ENCODE measurements around the gene TRIOBP. TPM values are rescaled to one million over a fixed set of nuclear protein-coding genes. Genes with fewer than 3 reads are reported as not detected.
A peak's percentile ranks its signal among the peaks of the same experiment; 100 is the strongest.

TRIOBP gene
- total RNA-seq, 2 experiments from 2014 or later: 31.1 to 31.6 TPM

DNA sequence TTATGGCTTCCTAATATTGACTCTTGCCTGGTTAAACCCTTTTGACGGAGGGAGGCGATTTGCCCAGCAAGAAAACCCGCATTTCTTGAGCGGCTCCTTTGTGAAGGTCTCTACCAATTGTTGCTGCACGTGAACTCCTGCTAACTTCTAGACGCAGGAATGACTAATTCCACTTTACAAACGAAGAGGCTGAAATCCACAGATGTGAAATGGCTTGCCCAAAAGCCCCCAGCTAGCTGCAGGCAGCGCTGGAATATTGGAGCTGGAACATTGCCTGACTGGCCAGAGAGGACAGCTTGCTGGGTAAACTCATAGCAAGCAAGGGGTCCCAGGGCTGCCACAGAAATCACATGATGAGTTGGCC, 111.4 kb downstream of the TRIOBP start:
- Histone ChIP-seq H4K20me1 (ENCODE audit: insufficient read depth, low read length) (no peaks in the 10 kb centered on the region), H2AFZ (ENCODE audit: low read length) (peak overlapping the region; percentile 81), H3K27ac (ENCODE audit: low read depth, low read length, poor library complexity, severe bottlenecking) (no peak overlapping the region), H3K36me3 (ENCODE audit: insufficient read depth, low read length) (no peaks in the 10 kb centered on the region), H3K9me2 (ENCODE audit: insufficient read depth, low read length) (no peaks in the 10 kb centered on the region), H3K9me3 (ENCODE audit: low read length) (no peaks in the 10 kb centered on the region), H3K4me3 (ENCODE audit: low read depth, low read length, poor library complexity, severe bottlenecking) (peak overlapping the region; percentile 72), H3K4me1 (ENCODE audit: insufficient read depth, low read length, poor library complexity, severe bottlenecking) (peaks cover 14% of the 10 kb centered on the region), H3K79me2 (ENCODE audit: insufficient read depth, low read depth, low read length) (no peaks in the 10 kb centered on the region), H3K4me2 (ENCODE audit: low read length) (peak overlapping the region; percentile 74)
- intact Hi-C loops (cut with micrococcal nuclease; ENCODE audit: unreplicated experiment): loop anchor here (5.0 kb wide), 1 partner anchor 61 kb away; no protein-coding TSS in a partner anchor
- BruUV-seq (replicated peaks): TSS peak; percentile 85
- no peak for DNase-seq (ENCODE audit: low spot score)
- ChIA-PET POLR2A (interaction anchor here (0.6 to 1.2 kb wide), 6 partner anchors 15 to 475 kb away, joined by 3 to 7 read pairs (median 4); no protein-coding TSS in a partner anchor), CTCF (ENCODE audit: unreplicated experiment) (no interaction called here)
- no peak for TF ChIP-seq EZH2phosphoT487 (IDR thresholded peaks at IDR 0.05; ENCODE audit: borderline replicate concordance, low read depth, low read length)
- TF ChIP-seq, protein P1, sequence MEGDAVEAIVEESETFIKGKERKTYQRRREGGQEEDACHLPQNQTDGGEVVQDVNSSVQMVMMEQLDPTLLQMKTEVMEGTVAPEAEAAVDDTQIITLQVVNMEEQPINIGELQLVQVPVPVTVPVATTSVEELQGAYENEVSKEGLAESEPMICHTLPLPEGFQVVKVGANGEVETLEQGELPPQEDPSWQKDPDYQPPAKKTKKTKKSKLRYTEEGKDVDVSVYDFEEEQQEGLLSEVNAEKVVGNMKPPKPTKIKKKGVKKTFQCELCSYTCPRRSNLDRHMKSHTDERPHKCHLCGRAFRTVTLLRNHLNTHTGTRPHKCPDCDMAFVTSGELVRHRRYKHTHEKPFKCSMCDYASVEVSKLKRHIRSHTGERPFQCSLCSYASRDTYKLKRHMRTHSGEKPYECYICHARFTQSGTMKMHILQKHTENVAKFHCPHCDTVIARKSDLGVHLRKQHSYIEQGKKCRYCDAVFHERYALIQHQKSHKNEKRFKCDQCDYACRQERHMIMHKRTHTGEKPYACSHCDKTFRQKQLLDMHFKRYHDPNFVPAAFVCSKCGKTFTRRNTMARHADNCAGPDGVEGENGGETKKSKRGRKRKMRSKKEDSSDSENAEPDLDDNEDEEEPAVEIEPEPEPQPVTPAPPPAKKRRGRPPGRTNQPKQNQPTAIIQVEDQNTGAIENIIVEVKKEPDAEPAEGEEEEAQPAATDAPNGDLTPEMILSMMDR (conservative IDR thresholded peaks at IDR 0.05; ENCODE audit: low read length): no peak

DNA sequence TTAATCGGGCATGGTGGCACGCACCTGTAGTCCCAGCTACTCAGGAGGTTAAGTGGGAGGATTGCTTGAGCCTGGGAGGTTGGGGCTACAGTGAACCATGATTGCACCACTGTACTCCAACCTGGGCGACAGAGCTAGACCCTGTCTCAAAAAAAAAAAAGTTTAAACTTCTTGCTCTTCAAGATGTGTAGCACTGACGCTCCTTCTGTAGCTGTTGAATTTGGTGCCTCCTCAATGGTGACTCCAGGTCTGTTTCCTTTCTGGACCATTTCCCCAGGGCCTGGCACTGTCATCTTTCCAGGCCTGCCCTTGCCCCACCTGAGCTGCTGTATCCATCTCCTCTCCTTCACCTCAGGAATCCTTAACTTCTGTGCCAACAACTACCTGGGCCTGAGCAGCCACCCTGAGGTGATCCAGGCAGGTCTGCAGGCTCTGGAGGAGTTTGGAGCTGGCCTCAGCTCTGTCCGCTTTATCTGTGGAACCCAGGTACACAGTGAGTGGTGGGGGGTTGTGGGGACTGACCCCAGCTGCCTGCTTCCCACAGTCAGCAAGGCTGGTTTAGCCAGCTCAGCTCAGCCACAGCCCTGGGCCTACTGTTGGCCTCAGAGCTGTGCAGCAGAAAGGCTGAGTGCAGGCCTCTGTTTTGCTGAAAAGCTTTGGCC, 113.0 kb downstream of the TRIOBP start:
- TF ChIP-seq, protein P1 (conservative IDR thresholded peaks at IDR 0.05; ENCODE audit: low read length): no peak
- no peak for TF ChIP-seq EZH2phosphoT487 (IDR thresholded peaks at IDR 0.05; ENCODE audit: borderline replicate concordance, low read depth, low read length)
- no peaks in the 10 kb centered on the region for H4K20me1 ChIP-seq (ENCODE audit: insufficient read depth, low read length)
- no peak overlapping the region for H3K4me3 ChIP-seq (ENCODE audit: low read depth, low read length, poor library complexity, severe bottlenecking)
- BruUV-seq (replicated peaks): no TSS peak
- H3K4me1 ChIP-seq (ENCODE audit: insufficient read depth, low read length, poor library complexity, severe bottlenecking): peaks cover 14% of the 10 kb centered on the region
- POLR2A ChIA-PET: interaction anchor here (0.7 kb wide), 1 partner anchor 38 kb away, joined by 3 read pairs; no protein-coding TSS in a partner anchor
- H3K9me3 ChIP-seq (ENCODE audit: low read length): no peaks in the 10 kb centered on the region
- intact Hi-C loops (cut with micrococcal nuclease; ENCODE audit: unreplicated experiment): loop anchor here (5.0 kb wide), 1 partner anchor 63 kb away; no protein-coding TSS in a partner anchor
- no peak overlapping the region for H3K4me2 ChIP-seq (ENCODE audit: low read length)
- H3K9me2 ChIP-seq (ENCODE audit: insufficient read depth, low read length): no peaks in the 10 kb centered on the region
- CTCF ChIA-PET (ENCODE audit: unreplicated experiment): no interaction called here
- no peak overlapping the region for H2AFZ ChIP-seq (ENCODE audit: low read length)
- H3K36me3 ChIP-seq (ENCODE audit: insufficient read depth, low read length): peaks cover 2% of the 10 kb centered on the region; the same call in 1 of the 2 replicates
- no peaks in the 10 kb centered on the region for H3K79me2 ChIP-seq (ENCODE audit: insufficient read depth, low read depth, low read length)
- H3K27ac ChIP-seq (ENCODE audit: low read depth, low read length, poor library complexity, severe bottlenecking): no peak overlapping the region
- DNase-seq (ENCODE audit: low spot score): no peak

DNA sequence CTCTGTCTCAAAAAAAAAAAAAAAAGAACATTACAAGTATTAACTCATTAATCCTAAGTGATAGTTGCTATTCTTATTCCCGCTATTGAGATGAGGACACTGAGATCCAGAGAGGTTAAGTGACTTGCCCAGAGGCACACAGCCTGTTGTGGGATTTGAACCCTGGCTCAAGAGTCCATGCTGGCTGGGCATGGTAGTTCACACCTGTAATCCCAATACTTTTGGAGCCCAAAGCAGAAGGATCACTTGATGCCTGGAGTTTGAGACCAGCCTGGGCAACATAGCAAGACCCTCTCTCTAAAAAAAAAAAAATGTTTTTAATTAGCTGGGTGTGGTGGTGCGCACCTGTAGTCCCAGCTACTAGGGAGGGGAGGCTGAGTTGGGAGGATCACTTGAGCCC, 115.0 kb downstream of the TRIOBP start:
- Histone ChIP-seq H2AFZ (ENCODE audit: low read length) (no peak overlapping the region), H3K79me2 (ENCODE audit: insufficient read depth, low read depth, low read length) (no peaks in the 10 kb centered on the region), H3K27ac (ENCODE audit: low read depth, low read length, poor library complexity, severe bottlenecking) (no peak overlapping the region), H3K36me3 (ENCODE audit: insufficient read depth, low read length) (peaks cover 2% of the 10 kb centered on the region; the same call in 1 of the 2 replicates), H4K20me1 (ENCODE audit: insufficient read depth, low read length) (no peaks in the 10 kb centered on the region), H3K4me3 (ENCODE audit: low read depth, low read length, poor library complexity, severe bottlenecking) (no peak overlapping the region), H3K4me2 (ENCODE audit: low read length) (no peak overlapping the region), H3K9me2 (ENCODE audit: insufficient read depth, low read length) (no peaks in the 10 kb centered on the region), H3K9me3 (ENCODE audit: low read length) (no peaks in the 10 kb centered on the region), H3K4me1 (ENCODE audit: insufficient read depth, low read length, poor library complexity, severe bottlenecking) (peaks cover 11% of the 10 kb centered on the region)
- no TSS peak for BruUV-seq (replicated peaks)
- no peak for DNase-seq (ENCODE audit: low spot score)
- ChIA-PET POLR2A (no interaction called here), CTCF (ENCODE audit: unreplicated experiment) (no interaction called here)
- TF ChIP-seq EZH2phosphoT487 (IDR thresholded peaks at IDR 0.05; ENCODE audit: borderline replicate concordance, low read depth, low read length): no peak
- TF ChIP-seq, protein P1 (conservative IDR thresholded peaks at IDR 0.05; ENCODE audit: low read length): no peak
- intact Hi-C loops (cut with micrococcal nuclease; ENCODE audit: unreplicated experiment): no loop called here
